ENCODE results near the gene TXNDC11.
A peak's percentile ranks its signal among the peaks of the same experiment; 100 is the strongest.

The TXNDC11 gene

DNA sequence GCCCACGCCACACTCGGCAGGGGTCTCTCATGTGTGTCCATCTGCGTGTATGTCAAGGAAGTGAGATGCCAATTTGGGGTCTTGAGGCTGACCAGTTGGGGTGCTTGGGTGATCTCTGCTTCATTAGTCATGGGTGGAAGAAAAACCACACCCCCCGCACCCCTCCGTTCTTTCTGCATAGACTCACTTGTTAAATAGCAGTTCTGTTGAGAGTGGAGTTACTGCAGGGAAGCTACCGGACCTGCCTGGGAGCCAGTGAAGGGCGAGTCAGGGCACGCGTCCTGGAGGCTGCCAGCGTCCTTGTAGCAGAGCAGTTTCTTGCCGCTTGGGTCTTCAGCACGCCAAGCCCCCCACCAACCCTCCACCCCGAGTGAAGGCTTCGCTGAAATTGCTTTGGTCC lies 65.9 kb downstream of the TXNDC11 start:
- TF ChIP-seq, protein P1, sequence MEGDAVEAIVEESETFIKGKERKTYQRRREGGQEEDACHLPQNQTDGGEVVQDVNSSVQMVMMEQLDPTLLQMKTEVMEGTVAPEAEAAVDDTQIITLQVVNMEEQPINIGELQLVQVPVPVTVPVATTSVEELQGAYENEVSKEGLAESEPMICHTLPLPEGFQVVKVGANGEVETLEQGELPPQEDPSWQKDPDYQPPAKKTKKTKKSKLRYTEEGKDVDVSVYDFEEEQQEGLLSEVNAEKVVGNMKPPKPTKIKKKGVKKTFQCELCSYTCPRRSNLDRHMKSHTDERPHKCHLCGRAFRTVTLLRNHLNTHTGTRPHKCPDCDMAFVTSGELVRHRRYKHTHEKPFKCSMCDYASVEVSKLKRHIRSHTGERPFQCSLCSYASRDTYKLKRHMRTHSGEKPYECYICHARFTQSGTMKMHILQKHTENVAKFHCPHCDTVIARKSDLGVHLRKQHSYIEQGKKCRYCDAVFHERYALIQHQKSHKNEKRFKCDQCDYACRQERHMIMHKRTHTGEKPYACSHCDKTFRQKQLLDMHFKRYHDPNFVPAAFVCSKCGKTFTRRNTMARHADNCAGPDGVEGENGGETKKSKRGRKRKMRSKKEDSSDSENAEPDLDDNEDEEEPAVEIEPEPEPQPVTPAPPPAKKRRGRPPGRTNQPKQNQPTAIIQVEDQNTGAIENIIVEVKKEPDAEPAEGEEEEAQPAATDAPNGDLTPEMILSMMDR (IDR thresholded peaks at IDR 0.05; ENCODE audit: low read depth, low read length) = no peak
- DNase-seq (ENCODE audit: low read depth in 2 of 2) = no peak
- no peak overlapping the region for H3K4me3 ChIP-seq (replicated peaks in 1 of 2; ENCODE audit: low read depth in 2 of 2, low read length in 2 of 2)

DNA sequence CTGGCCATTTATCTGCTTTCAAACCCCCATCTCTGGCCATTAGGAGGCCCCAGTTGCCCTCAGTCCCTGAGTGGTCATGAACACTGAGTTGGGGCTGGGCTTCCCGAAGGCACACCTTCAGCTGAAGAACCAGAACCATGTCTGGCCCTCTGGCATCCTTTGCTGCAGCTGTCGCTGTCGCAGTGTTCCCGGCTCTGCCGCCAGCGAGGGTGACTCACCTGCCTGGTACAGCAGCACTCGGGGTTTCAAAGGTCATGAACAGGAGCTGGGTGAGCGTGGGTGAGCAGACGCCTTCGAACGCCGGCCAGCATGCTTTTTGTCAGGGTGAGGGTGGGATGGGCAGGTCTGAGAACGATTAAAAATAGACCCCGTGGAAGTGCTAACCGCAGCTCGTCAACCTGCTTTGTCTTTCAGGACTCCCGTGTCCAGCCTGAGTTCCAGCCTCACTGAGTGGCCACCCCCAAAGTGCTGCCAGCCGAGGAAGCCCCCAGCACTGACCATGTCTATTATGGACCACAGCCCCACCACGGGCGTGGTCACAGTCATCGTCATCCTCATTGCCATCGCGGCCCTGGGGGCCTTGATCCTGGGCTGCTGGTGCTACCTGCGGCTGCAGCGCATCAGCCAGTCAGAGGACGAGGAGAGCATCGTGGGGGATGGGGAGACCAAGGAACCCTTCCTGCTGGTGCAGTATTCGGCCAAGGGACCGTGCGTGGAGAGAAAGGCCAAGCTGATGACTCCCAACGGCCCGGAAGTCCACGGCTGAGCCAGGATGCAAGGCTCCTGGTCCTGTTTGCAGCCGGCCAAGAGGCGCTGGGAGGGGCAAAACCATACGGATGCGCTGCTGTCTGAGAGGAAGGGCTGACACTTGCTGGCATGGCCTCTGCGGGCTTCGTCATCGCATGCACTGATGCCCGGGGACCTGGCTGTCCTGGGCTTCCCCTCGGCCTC lies 66.8 kb downstream of the TXNDC11 start:
- H3K4me3 ChIP-seq (replicated peaks in 1 of 2; ENCODE audit: low read depth in 2 of 2, low read length in 2 of 2) = no peak overlapping the region
- TF ChIP-seq, protein P1 (IDR thresholded peaks at IDR 0.05; ENCODE audit: low read depth, low read length) = no peak
- no peak for DNase-seq (ENCODE audit: low read depth in 2 of 2)

DNA sequence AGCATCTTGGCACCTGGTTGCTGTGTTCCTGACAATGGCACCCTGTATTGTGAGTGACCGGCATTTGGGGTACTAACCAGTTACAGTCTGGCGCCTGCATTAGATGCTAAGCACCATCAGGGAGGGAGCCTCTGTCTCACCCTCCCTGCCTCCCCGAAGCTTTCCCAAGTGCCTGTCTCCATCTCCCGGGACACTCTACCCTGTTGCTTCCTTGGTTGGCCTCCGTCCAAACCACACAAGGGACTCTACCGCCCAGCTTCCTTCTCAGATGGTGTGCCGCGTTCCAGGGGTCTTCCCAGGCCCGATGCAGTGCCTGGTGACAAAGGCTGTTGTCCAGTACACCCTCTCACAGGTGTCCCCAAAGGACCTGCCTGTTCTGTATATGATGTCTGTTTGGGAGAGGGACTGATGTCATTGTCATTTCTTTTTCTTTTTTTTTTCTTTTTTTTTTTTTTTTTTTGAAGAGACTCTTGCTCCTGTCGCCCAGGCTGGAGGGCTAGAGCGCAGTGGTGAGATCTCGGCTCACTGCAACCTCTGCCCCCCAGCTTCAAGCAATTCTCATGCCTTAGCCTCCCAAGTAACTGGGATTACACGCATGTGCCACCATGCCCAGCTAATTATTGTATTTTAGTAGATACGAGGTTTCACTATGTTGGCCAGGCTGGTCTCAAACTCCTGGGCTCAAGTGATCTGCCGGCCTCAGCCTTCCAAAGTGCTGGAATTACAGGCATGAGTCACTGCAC lies 67.7 kb downstream of the TXNDC11 start:
- no peak overlapping the region for H3K4me3 ChIP-seq (replicated peaks in 1 of 2; ENCODE audit: low read depth in 2 of 2, low read length in 2 of 2)
- DNase-seq (ENCODE audit: low read depth in 2 of 2) = peak; percentile 45 to 49
- TF ChIP-seq, protein P1 (IDR thresholded peaks at IDR 0.05; ENCODE audit: low read depth, low read length) = no peak

DNA sequence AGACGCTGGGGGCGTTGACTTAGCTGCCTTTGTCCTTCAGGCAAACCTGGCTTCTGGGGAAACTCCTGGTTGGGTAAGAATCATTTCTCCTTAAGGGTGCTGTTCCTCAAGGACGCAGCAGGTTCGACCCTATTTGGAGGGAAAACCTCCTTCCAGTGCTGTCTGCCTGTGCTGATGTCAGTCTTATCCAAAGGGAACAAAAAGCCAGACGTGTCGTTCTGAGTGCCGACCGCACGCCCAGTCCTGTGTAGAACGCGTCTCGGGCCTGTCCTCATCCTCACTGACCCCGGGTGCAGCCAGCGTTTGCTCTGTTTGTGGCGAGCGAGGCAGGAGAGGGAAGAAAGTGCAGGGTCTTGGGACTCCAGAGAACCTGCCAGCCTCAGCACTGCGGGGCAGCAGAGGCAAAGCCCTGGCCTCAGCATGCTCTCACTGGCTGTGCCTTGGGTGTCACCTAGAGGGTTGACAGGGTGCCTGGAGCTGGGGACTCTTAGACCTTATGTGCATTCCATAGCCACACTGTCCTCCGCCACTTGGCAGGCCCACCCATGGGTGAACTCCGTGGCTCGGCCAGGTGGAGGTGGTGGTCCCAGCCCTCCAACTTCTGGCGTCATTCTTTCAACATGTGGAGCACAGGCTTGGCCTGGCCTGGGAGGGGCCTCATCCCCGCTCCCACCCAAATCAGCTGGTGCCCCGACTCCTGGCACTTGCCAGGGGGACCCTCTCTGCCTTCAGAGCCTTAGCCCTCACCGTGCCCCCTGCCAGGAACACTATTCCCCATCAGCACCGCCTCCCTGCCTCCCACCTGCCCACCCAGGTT lies 68.4 kb downstream of the TXNDC11 start:
- TF ChIP-seq, protein P1 (IDR thresholded peaks at IDR 0.05; ENCODE audit: low read depth, low read length) = no peak
- H3K4me3 ChIP-seq (replicated peaks in 1 of 2; ENCODE audit: low read depth in 2 of 2, low read length in 2 of 2) = no peak overlapping the region
- no peak for DNase-seq (ENCODE audit: low read depth in 2 of 2)

- no peak for DNase-seq (ENCODE audit: low read depth in 2 of 2)
- TF ChIP-seq, protein P1 (IDR thresholded peaks at IDR 0.05; ENCODE audit: low read depth, low read length) = no peak
- no peak overlapping the region for H3K4me3 ChIP-seq (replicated peaks in 1 of 2; ENCODE audit: low read depth in 2 of 2, low read length in 2 of 2)
These were observed 69.3 kb downstream of the TXNDC11 start for GRCh38 chr16:11673091-11674000.
